ENCODE measurements around the gene ALDH1A2. TPM values are rescaled to one million over a fixed set of nuclear protein-coding genes. Genes with fewer than 3 reads are reported as not detected.

Gene ALDH1A2
- polyA plus RNA-seq, 1 donor (not counting 4 experiments of a cell fraction or from before 2014, with no cell fraction given), result 1.9 TPM

DNA sequence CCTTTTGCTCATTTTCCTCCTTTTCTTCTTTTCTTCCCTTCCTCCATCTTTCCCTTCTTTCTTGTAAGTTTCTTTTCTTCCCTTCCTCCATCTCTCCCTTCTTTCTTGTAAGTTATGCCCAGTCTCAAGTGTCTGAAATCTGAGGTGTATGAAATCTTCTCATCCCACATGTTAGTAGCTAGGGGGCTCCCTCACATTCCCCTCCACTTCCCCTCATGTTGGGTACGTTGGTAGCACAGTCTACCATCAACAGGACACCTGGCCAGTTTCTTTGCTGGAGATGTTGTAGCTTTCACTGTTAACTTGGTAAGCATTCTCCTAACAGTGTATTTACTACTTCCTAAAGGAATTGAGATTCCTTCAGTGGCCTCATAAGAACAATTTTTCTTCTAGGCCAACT lies 133.9 kb downstream of the ALDH1A2 start:
- no peak overlapping the region for H3K4me3 ChIP-seq (ENCODE audit: control insufficient read depth in 2 of 3, extremely low read depth in 1 of 3, insufficient read depth in 2 of 3, low read depth in 1 of 3, low read length in 3 of 3)
- dilution Hi-C loops (cut with MboI; ENCODE audit: extremely low pct_ligation_motif_present, low sequenced_read_pairs), result no loop called here
- no peaks in the 10 kb centered on the region for H3K4me1 ChIP-seq (ENCODE audit: control insufficient read depth, extremely low read depth, insufficient read depth, low read length)
- TF ChIP-seq, protein P1, sequence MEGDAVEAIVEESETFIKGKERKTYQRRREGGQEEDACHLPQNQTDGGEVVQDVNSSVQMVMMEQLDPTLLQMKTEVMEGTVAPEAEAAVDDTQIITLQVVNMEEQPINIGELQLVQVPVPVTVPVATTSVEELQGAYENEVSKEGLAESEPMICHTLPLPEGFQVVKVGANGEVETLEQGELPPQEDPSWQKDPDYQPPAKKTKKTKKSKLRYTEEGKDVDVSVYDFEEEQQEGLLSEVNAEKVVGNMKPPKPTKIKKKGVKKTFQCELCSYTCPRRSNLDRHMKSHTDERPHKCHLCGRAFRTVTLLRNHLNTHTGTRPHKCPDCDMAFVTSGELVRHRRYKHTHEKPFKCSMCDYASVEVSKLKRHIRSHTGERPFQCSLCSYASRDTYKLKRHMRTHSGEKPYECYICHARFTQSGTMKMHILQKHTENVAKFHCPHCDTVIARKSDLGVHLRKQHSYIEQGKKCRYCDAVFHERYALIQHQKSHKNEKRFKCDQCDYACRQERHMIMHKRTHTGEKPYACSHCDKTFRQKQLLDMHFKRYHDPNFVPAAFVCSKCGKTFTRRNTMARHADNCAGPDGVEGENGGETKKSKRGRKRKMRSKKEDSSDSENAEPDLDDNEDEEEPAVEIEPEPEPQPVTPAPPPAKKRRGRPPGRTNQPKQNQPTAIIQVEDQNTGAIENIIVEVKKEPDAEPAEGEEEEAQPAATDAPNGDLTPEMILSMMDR (optimal IDR thresholded peaks at IDR 0.05 in 1 of 3, IDR thresholded peaks at IDR 0.05 in 1 of 3, conservative IDR thresholded peaks at IDR 0.05 in 1 of 3; ENCODE audit: extremely low read depth in 1 of 3, insufficient read depth in 2 of 3, low read length in 3 of 3), result no peak
- no peak for TF ChIP-seq EZH2 (IDR thresholded peaks at IDR 0.05; ENCODE audit: low read length)
- no peaks in the 10 kb centered on the region for H3K9me3 ChIP-seq (ENCODE audit: control insufficient read depth, low read depth, low read length)
- peaks cover 7% of the 10 kb centered on the region for H3K27me3 ChIP-seq (ENCODE audit: control insufficient read depth, extremely low read depth, insufficient read depth, low read length)
- no peak overlapping the region for H2AFZ ChIP-seq (ENCODE audit: control insufficient read depth, low read length)
- no peaks in the 10 kb centered on the region for H4K20me1 ChIP-seq (ENCODE audit: control insufficient read depth, extremely low read depth, insufficient read depth, low read length)
- H3K36me3 ChIP-seq (ENCODE audit: control insufficient read depth in 2 of 2, extremely low read depth in 1 of 2, insufficient read depth in 2 of 2, low read length in 2 of 2), result no peaks in the 10 kb centered on the region
- H3K9ac ChIP-seq (ENCODE audit: control insufficient read depth, extremely low read depth, insufficient read depth, low read length), result no peak overlapping the region
- H3K27ac ChIP-seq (ENCODE audit: control insufficient read depth, insufficient read depth, low read length), result no peak overlapping the region
- H3K4me2 ChIP-seq (ENCODE audit: control insufficient read depth, extremely low read depth, insufficient read depth, low read depth, low read length), result no peak overlapping the region
- H3K79me2 ChIP-seq (ENCODE audit: control insufficient read depth, insufficient read depth, low read length), result no peaks in the 10 kb centered on the region
- FAIRE-seq (no peak), DNase-seq (ENCODE audit: low read depth, low spot score) (no peak)
- H3K9me1 ChIP-seq (ENCODE audit: control insufficient read depth, extremely low read depth, insufficient read depth, low read length), result no peaks in the 10 kb centered on the region

DNA sequence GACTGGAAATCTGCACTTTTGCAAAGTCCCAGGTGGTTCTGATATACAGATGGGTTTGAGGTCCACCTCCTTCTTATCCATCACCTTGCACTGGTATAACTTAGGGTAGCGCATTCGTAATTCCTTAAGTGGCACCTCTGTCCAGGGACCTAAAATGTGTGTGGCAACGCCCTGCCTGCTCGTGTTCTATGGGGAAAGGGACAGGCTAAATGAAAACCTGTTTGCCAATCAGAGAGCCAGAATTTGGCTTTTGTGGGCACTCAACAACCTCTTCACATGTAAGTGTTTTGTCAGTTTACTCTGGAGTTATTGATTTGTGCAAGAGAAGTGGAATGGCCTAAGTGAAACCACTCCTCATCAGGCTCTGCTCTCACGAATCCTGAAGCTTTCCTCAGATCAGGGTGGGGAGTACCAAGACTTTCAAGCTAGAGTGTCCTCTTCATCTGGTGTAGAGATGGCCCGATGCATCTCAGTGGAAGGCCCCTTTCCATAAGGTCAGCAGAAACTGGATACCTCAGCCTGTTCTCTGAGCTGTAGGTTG lies 138.3 kb downstream of the ALDH1A2 start:
- Histone ChIP-seq H3K4me3 (ENCODE audit: control insufficient read depth in 2 of 3, extremely low read depth in 1 of 3, insufficient read depth in 2 of 3, low read depth in 1 of 3, low read length in 3 of 3) (no peak overlapping the region), H3K9ac (ENCODE audit: control insufficient read depth, extremely low read depth, insufficient read depth, low read length) (no peak overlapping the region), H3K9me3 (ENCODE audit: control insufficient read depth, low read depth, low read length) (no peaks in the 10 kb centered on the region), H3K4me2 (ENCODE audit: control insufficient read depth, extremely low read depth, insufficient read depth, low read depth, low read length) (no peak overlapping the region), H2AFZ (ENCODE audit: control insufficient read depth, low read length) (no peak overlapping the region), H4K20me1 (ENCODE audit: control insufficient read depth, extremely low read depth, insufficient read depth, low read length) (no peaks in the 10 kb centered on the region), H3K79me2 (ENCODE audit: control insufficient read depth, insufficient read depth, low read length) (no peaks in the 10 kb centered on the region), H3K4me1 (ENCODE audit: control insufficient read depth, extremely low read depth, insufficient read depth, low read length) (no peaks in the 10 kb centered on the region), H3K9me1 (ENCODE audit: control insufficient read depth, extremely low read depth, insufficient read depth, low read length) (no peaks in the 10 kb centered on the region), H3K27me3 (ENCODE audit: control insufficient read depth, extremely low read depth, insufficient read depth, low read length) (peaks cover 15% of the 10 kb centered on the region), H3K27ac (ENCODE audit: control insufficient read depth, insufficient read depth, low read length) (no peak overlapping the region), H3K36me3 (ENCODE audit: control insufficient read depth in 2 of 2, extremely low read depth in 1 of 2, insufficient read depth in 2 of 2, low read length in 2 of 2) (no peaks in the 10 kb centered on the region)
- DNase-seq (ENCODE audit: low read depth, low spot score), result no peak
- dilution Hi-C loops (cut with MboI; ENCODE audit: extremely low pct_ligation_motif_present, low sequenced_read_pairs), result no loop called here
- FAIRE-seq, result no peak
- TF ChIP-seq, protein P1 (optimal IDR thresholded peaks at IDR 0.05 in 1 of 3, IDR thresholded peaks at IDR 0.05 in 1 of 3, conservative IDR thresholded peaks at IDR 0.05 in 1 of 3; ENCODE audit: extremely low read depth in 1 of 3, insufficient read depth in 2 of 3, low read length in 3 of 3), result no peak
- no peak for TF ChIP-seq EZH2 (IDR thresholded peaks at IDR 0.05; ENCODE audit: low read length)

All from keratinocyte (primary cell).